Peyer's patch (tissue), 4 donors: ENCODE measurements around the gene CYP2A6. TPM values are rescaled to one million over a fixed set of nuclear protein-coding genes. Genes with fewer than 3 reads are reported as not detected.
"Not testable (repeated sequence)": the region's sequence is repeated elsewhere in the genome, so short reads cannot be mapped to it uniquely, and the experiment has no call there.

Experiments
- DNase-seq, 3 donors: peaks; one replicate each; pipeline ENCODE4 v3.0.0-alpha.2; 2017 to 2019
- H3K27ac ChIP-seq, 4 donors: fragments of 200-600 bp; sonication (generic); one replicate each; pipeline ENCODE4 v1.5.1; 2016 to 2019
- H3K27me3 ChIP-seq, 2 donors: fragments of 200-600 bp; sonication (generic); one replicate each; pipeline ENCODE4 v1.5.1; 2019
- H3K36me3 ChIP-seq, 3 donors: fragments of 200-600 bp; sonication (generic); one replicate each; pipeline ENCODE4 v1.5.1; 2016 to 2019
- H3K4me1 ChIP-seq, 4 donors: fragments of 200-600 bp; sonication (generic); one replicate each; pipeline ENCODE4 v1.5.1; 2016 to 2019
- H3K4me3 ChIP-seq, 4 donors: fragments of 200-600 bp; sonication (generic); 1 replicate in 3 of 4; 2 replicates in 1 of 4; pipeline ENCODE4 v1.5.1; 2016 to 2019; ENCODE audit warnings: mild to moderate bottlenecking in 1 of 4
- H3K9me3 ChIP-seq, 4 donors: fragments of 200-600 bp; sonication (generic); one replicate each; pipeline ENCODE4 v1.5.1; 2016 to 2019; ENCODE audit warnings: mild to moderate bottlenecking in 1 of 4
- POLR2A ChIP-seq, 2 donors: fragments of 450-650 bp; IDR thresholded peaks; one replicate each; pipeline ENCODE4 v1.5.1; 2017; ENCODE audit warnings: antibody characterized with exemption in 2 of 2, mild to moderate bottlenecking in 2 of 2, moderate library complexity in 2 of 2
- total RNA-seq, 4 donors: library from RNA; depleted of rRNA; stranded (reverse); fragments of >200 nt; gene quantifications; one replicate each; pipeline ENCODE4 v1.1.0, GENCODE V29; 2016
- TF ChIP-seq, protein P1 (sequence below), 6 experiments: fragments of 450-650 bp in 4 of 6; fragments of 200-600 bp in 2 of 6; sonication (generic) in 1 of 6; IDR thresholded peaks; one replicate each; pipeline ENCODE4 v1.5.1; 2017 to 2019; ENCODE audit warnings: antibody characterized with exemption in 6 of 6, mild to moderate bottlenecking in 3 of 6, moderate library complexity in 1 of 6

CYP2A6 gene, protein sequence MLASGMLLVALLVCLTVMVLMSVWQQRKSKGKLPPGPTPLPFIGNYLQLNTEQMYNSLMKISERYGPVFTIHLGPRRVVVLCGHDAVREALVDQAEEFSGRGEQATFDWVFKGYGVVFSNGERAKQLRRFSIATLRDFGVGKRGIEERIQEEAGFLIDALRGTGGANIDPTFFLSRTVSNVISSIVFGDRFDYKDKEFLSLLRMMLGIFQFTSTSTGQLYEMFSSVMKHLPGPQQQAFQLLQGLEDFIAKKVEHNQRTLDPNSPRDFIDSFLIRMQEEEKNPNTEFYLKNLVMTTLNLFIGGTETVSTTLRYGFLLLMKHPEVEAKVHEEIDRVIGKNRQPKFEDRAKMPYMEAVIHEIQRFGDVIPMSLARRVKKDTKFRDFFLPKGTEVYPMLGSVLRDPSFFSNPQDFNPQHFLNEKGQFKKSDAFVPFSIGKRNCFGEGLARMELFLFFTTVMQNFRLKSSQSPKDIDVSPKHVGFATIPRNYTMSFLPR
- total RNA-seq, result not detected

DNA sequence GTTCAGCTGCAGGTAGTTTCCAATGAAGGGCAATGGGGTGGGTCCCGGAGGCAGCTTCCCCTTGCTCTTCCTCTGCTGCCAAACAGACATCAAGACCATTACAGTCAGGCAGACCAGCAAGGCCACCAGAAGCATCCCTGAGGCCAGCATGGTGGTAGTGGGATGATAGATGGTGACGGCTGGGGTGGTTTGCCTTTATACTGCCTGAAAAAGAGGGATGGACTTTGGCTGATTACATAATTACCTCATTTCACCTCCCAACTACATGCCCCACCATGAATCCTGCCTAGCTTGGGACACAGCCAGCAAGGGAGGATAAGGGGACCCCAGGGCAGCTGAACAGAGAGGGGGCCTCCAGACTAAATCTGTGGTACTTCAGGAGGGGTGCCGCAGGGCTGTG lies at the start of gene CYP2A6:
Gene CYP2A6 (minus strand): TSS at position 171 of the 400 bp plus-strand sequence. CDS start 21 bp downstream, at position 150.
- not testable (repeated sequence) for DNase-seq, H3K9me3 ChIP-seq, H3K4me1 ChIP-seq, H3K27me3 ChIP-seq, H3K36me3 ChIP-seq, H3K4me3 ChIP-seq, H3K27ac ChIP-seq

DNA sequence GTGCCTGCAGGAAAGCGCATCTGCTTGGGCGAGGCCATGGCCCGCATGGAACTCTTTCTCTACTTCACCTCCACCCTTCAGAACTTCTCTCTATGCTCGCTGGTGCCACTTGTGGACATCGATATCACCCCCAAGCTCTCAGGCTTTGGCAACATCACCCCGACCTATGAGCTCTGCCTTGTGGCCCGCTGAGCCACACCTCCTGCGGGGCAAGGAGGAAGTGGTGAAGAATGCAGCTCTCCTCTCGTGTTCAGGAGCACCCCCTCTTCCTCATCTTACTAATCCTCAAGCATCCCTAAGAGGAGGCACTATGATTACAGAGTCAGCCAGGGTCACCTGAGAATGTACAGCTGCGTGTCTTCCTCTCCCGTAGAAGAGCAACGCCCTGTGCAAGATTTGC lies 49.7 kb upstream of the CYP2A6 start:
- H3K36me3 ChIP-seq, H3K27ac ChIP-seq, H3K9me3 ChIP-seq, H3K4me3 ChIP-seq, DNase-seq, H3K4me1 ChIP-seq, H3K27me3 ChIP-seq: not testable (repeated sequence)

DNA sequence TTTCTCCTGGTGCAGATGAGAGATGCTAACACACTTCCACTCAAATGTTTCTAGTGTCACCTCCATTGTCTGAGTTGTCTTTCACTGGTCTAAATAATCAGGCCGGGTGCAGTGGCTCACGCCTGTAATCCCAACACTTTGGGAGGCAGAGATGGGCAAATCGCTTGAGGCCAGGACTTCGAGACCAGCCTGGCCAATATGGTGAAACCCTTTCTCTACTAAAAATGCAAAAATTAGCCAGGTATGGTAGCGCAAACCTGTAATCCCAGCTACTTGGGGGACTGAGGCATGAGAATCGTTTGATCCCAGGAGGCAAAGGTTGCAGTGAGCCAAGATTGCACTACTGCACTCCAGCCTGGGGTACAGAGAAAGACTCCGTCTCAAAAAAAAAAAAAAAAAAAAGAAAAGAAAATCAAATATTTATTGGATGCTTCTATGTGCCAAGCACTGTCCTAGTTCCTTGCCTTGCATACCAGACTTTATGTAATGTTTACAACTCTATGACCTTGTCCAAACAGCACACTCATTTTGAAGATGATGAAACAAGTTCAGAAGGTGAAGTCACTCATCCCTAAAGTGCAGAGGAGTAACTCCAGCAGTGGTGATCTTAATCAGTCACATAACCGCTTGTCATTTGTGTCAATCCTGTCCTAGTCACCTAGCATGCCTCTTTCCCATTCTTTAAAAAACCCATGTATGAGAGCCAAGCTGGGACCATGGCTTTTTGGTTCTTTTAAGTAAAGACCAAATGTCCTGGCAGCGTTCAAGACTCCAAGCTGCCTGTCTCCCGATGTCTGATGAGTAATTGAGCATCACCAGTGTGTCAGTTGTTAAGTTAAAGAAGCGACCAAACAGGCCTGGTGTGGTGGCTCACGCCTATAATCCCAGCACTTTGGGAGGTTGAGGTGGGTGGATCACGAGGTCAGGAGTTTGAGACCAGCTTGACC lies 46.9 kb upstream of the CYP2A6 start:
- DNase-seq, H3K4me3 ChIP-seq, H3K4me1 ChIP-seq, H3K27ac ChIP-seq, H3K9me3 ChIP-seq, H3K27me3 ChIP-seq, H3K36me3 ChIP-seq: not testable (repeated sequence)

DNA sequence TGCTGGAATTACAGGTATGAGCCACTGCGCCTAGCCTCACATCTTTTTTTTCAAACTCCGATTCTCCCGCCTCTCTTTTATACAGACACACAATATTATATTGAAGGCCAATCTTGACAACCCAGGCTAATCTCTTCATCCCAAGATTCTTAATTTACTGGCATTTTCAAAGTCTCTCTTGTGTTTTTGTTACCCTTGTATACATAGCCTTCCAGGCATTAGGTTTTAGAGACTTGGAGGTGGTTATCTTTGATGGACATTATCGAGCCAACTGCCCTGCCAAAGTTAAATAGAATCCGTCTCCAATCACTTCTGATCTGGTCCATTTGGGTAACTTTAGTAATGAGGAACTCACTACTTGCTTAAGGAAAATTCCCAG lies 46.2 kb upstream of the CYP2A6 start:
- H3K9me3 ChIP-seq, result no peaks in the 10 kb centered on the region
- DNase-seq, result no peak
- no peaks in the 10 kb centered on the region for H3K36me3 ChIP-seq
- no peaks in the 10 kb centered on the region for H3K4me1 ChIP-seq
- H3K27ac ChIP-seq, result no peak overlapping the region
- H3K4me3 ChIP-seq, result no peak overlapping the region
- H3K27me3 ChIP-seq, result no peaks in the 10 kb centered on the region
- TF ChIP-seq, protein P1, sequence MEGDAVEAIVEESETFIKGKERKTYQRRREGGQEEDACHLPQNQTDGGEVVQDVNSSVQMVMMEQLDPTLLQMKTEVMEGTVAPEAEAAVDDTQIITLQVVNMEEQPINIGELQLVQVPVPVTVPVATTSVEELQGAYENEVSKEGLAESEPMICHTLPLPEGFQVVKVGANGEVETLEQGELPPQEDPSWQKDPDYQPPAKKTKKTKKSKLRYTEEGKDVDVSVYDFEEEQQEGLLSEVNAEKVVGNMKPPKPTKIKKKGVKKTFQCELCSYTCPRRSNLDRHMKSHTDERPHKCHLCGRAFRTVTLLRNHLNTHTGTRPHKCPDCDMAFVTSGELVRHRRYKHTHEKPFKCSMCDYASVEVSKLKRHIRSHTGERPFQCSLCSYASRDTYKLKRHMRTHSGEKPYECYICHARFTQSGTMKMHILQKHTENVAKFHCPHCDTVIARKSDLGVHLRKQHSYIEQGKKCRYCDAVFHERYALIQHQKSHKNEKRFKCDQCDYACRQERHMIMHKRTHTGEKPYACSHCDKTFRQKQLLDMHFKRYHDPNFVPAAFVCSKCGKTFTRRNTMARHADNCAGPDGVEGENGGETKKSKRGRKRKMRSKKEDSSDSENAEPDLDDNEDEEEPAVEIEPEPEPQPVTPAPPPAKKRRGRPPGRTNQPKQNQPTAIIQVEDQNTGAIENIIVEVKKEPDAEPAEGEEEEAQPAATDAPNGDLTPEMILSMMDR (IDR thresholded peaks at IDR 0.05), result no peak
- TF ChIP-seq POLR2A (IDR thresholded peaks at IDR 0.05), result no peak

DNA sequence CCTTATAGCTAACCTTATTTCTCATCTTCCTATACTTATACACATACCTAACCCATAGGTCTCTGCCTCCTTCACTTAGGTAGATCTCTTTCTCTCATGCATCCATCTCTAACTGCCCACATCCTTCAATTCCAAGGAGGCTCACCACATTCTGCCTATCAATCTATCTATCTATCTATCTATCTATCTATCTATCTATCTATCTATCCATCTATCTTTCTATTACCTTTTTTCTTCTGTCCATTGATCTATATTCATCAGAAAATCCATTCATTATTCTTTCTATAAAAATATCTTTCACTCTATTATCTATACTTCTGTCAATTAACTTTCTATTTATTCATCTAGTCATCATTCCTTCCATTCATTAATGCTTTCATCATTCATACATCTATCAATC lies 42.9 kb upstream of the CYP2A6 start:
- H3K27me3 ChIP-seq, result no peaks in the 10 kb centered on the region
- no peaks in the 10 kb centered on the region for H3K9me3 ChIP-seq
- no peak for DNase-seq
- no peak overlapping the region for H3K4me3 ChIP-seq
- TF ChIP-seq POLR2A (IDR thresholded peaks at IDR 0.05), result no peak
- TF ChIP-seq, protein P1 (IDR thresholded peaks at IDR 0.05), result no peak
- no peaks in the 10 kb centered on the region for H3K36me3 ChIP-seq
- no peaks in the 10 kb centered on the region for H3K4me1 ChIP-seq
- no peak overlapping the region for H3K27ac ChIP-seq

DNA sequence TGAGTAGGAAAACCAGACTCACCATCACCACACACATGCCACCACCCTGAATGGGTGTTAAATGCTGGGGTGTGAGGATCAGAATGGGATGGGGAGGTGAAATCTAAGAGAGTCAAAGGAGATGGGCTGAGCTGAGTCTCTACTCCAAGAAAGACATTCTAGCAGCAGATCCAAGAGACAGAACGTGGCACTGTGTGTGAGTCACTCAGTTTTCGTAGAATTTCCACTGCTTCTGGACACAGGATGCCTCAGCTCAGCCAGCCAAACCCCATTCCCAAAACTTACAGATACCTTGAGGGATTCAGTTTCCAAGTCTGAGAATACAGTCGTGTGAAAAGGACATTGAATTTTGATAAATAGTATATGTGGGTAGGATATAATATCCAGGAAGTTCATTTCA lies 39.1 kb upstream of the CYP2A6 start:
- no peak for DNase-seq

More for the DNA sequence above, 39.1 kb upstream of the CYP2A6 start:
- Histone ChIP-seq H3K36me3 (no peaks in the 10 kb centered on the region), H3K9me3 (no peaks in the 10 kb centered on the region), H3K4me3 (no peak overlapping the region), H3K4me1 (no peaks in the 10 kb centered on the region), H3K27me3 (no peaks in the 10 kb centered on the region), H3K27ac (no peak overlapping the region)
- TF ChIP-seq, protein P1 (IDR thresholded peaks at IDR 0.05), result no peak
- TF ChIP-seq POLR2A (IDR thresholded peaks at IDR 0.05), result no peak
